Ecto neural progenitor cell (in vitro differentiated cells): ENCODE results near the gene S100A12.
"Not testable (repeated sequence)": the region's sequence is repeated elsewhere in the genome, so short reads cannot be mapped to it uniquely, and the experiment has no call there.

Experiments
- DNase-seq: peaks from one replicate; pipeline ENCODE4 v3.0.0-alpha.2; 2018; ENCODE audit warnings: low spot score

The S100A12 gene

GRCh38 chr1:153375511-153375910 is at the start of gene S100A12:
Gene S100A12 (minus strand): TSS chr1:153375621. CDS start chr1:153374592, 1,029 bp downstream.
- no peak for DNase-seq

DNA sequence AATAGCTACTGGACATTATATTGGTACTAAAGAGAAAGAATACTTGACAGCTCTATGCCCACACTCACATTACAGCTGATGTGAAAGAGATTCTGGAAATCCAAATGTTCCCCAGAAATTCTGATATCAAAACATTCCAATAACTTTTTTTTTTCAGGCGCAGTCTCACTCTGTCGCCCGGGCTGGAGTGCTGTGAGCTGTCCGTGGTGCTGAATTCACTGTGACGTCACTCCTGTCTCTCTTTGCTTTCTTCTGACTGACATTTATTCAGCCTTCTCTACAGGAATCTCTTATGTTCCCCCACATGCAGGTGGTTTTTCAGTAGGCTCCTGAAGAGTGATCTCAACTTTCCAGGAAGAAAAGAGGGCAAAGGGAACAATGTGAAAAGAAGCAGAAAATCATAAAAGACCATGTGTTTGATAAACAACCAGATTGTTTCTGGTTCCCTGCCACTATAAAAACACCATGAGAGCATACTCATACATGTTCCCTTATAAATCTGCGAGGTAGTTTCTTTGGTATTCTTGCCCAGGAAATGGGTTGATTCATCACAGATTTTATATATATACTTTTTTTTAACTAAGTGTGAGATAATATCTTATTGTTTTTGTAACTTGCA is 47.1 kb upstream of the S100A12 start:
- DNase-seq: peak; percentile 83

DNA sequence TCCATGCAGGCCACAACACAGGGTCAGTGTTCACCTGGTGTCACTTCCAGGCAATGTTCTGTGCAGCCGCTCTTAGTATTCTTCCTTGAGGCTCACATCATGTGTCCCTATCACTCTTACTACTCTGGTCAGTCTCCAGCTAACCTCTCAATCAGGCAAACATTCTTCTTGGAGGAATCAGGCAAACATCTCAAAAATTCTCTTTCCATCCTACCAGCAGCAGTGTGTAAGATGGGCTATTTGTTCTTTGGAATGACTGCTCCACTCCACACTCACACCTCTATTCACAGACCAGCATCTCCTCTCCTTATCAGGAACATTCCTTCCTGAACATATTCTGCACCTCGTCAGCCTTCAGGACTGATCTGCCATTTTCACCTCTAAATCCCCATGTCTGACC is 44.9 kb upstream of the S100A12 start:
- no peak for DNase-seq

- not testable (repeated sequence) for DNase-seq
Observed at GRCh38 chr1:153419436-153419793, 44.0 kb upstream of the S100A12 start.

DNA sequence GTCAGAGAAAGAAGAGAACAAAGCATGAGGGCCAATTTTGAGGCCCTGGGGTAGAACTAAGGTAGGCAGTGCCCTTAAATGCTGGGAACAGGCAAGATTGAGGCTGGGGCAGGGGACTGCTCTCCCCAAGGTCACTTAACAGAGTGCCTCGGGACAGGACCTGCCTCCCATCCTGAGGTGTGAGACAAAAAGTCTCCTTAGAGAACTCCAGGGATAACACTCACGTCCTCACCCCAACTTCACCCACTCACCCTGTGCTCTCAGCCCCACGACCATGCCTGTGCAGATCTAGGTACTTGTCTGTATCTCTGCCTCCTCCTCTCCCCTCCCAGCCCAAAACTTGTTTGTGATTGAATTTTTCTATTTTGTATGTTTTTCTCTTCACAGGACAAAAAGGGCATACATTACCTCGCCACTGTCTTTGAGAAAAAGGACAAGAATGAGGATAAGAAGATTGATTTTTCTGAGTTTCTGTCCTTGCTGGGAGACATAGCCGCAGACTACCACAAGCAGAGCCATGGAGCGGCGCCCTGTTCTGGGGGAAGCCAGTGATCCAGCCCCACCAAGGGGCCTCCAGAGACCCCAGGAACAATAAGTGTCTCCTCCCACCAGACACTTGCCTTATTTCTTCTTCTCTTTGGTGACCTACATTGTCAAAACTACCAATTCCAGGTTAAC is 43.5 kb upstream of the S100A12 start:
- not testable (repeated sequence) for DNase-seq

DNA sequence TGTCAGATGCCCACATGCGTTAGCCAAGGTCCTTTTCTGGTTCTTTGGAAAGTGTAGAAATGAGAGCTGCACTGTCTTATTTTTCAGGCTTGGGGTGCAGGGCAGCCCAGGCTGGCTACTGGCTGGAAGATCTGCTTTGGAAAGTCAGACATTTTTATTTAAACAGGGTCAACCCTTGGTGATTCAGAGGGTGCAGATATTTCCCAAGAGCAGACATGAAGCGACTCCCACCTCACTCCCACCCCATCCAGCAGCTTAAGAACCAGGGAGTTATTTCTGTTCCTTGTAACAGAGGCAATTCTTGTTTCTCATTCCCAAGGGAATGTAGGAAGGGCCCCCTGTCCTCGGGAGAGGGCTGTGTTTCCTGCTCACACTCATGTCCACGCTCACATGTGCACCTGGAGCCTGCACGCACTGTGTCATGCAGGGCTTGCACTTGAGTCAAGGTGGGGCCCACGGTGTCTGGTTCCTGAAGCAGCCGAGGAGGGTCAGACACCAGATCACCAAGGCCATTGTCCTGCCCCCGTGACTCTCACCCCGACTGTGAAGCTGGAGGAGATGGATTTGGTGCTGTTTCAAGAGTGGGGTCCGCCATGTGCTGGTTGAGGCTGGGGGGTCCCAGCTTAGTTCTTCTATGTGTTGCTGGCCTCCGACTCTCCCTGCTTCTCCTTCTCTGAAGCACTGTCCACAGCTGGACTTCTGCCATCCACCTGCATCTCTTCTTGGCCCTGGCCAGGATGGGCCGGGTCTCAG is 41.9 kb upstream of the S100A12 start:
- no peak for DNase-seq

GRCh38 chr1:153415850-153416570 is 40.6 kb upstream of the S100A12 start, which contains the start of gene S100A7A:
Gene S100A7A (plus strand): TSS chr1:153416520. CDS start chr1:153418083, 1,563 bp downstream.
- DNase-seq: peak; percentile 13

DNA sequence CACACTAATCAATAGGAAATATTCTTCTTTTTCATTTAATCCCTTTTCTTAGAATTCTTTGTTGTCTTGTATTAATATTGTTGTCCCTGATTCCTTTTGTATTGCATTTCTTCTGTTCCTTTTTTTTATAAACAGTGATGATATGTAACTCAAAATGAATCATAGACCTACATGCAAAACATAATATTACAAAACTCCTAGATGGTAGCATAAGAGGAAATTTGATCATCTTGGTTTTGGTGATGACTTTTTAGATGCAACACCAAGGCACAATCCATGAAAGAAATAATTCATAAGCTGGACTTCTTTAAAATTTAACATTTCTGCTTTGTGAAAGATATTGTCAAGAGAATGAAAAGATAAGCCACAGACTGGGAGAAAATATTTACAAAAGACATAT is 38.5 kb upstream of the S100A12 start:
- DNase-seq: not testable (repeated sequence)

- peak; percentile 25 for DNase-seq
Observed at GRCh38 chr1:153407274-153407673, 31.9 kb upstream of the S100A12 start.

- DNase-seq: peak; percentile 23
Observed at GRCh38 chr1:153405825-153406599, 30.6 kb upstream of the S100A12 start.

DNA sequence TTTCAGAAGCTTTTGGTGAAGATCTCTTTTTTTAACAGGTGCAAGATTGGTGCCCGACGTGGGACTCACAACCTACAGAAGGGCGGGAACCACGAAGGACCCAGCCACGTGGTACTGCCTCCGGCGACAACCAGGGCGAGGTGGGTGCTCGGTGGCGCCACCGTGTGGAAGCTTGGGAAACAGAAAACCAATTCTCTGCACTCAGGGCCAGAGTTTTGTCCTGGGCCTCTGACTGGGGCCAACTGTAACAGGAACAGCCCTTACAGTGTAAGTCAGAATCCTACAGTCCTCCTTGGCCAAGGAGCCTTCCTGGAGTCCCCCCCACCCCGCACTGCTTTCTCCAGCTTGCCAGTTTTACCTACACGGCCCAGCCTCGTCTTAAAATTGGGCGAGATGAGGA is 29.3 kb upstream of the S100A12 start:
- peak; percentile 49 for DNase-seq

DNA sequence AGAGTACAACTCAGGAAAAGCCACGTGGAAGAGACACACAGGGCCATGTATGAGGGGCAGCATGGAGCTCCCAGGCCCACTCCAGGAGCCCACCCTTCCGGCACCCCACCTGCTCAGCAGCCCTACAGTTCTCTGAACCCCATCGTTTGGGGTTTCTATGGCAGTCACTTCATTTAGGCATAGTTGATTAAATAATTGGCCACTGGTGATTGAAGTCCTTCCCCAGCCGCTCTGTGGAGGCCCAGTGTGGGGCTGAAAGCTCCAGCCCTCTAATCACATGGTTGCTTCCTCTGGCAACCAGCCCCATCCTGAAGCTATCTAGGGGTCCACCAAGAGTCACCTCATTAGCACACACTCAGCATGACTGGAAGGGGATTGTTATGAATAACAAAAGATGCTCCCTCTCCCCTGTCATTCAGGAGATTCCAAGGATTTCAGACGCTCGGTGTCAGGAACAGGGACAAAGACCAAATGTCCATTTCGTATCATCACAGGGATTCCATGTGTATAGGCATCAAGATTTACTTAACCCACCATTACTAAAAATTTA is 28.7 kb upstream of the S100A12 start:
- peak; percentile 25 for DNase-seq

DNA sequence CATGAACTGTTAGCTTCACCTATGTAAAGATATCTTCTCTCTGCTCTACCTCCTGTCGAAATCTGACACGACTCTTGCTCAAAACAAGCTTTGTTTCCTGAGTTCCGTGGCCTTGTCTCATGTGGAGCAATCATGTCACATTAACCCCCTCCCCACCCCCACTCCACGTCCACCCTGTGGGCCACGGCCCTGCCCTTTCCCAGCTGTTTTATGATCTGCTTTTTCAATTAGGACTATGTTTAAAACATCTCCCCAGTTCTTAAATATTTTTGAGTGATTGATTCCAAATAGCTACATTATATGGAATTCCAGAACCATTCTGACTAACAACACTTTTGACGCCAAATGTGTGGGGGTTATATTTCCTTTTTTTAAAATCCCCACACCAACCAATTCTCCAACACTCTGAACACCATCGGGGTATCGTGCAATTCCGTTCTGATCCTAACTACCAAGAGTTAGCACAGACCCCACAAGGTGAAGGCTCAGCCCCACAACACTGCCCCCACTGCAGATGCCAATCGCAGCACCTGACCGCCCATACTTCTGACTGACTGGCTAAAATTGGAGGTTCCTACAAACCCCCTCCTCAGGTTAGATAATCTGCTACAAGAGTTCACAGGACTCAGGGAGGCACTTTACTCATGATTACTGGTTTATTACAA is 28.1 kb upstream of the S100A12 start:
- peak; percentile 20 for DNase-seq

GRCh38 chr1:153402226-153402625 is 26.8 kb upstream of the S100A12 start:
- peak; percentile 13 for DNase-seq

GRCh38 chr1:153401461-153401860 is 26.0 kb upstream of the S100A12 start:
- DNase-seq: peak; percentile 3

DNA sequence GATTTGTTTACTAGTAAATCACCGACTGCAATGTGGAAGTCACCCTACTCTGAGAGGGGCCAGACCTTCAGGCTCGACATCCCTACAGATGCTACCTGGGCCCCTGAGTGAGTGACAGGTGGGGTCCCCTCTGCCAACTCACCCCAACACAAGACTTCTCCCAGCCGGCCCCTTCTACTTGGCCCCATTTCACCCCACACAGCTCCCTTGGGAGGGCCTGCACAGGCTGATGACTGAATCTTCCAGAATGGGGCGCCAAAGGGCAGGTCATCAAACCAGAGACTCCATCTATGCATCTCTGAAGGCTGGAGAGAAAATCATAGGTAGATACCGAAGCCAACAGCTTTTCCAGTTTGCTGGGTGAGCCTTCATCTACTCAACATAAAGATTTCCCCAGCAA is 24.8 kb upstream of the S100A12 start:
- DNase-seq: peak; percentile 41

GRCh38 chr1:153399401-153400055 is 24.1 kb upstream of the S100A12 start:
- peak; percentile 15 for DNase-seq

DNA sequence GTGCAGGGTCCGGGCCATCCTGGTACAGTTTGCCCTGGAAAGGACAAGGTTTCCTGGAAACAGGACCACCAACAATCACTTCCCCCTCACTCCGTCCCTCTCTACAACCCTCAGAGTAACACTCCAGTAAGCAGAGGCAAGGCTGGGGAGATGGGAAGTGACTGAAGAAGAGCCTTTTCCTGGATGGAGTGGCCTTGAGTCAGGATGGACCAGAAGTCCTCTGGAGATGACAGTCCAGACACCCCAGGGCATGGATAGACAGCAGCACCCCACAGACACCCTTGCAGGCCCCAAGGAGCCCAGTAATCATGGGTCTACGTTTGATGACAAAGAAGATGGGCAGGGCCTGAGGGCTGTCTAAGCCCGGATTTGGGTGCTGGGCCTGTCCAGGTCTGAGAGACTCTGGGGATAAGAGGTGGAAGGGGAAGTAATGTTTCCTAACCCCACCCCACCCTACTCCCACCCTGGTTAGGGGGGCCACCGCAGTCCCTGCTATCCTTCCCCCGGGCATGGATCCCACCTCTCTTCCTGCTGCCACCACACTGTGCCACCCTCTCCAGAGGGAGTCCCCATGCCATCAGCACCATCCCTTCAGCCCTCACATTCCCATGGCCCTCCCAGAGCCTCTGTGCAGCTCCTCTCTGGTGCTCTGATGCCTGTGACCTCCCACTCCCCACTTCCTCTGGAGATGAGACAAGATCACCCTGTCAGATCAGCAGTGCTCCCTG is 22.7 kb upstream of the S100A12 start:
- DNase-seq: peak; percentile 21
